ENCODE measurements around the gene DTNA.

- TF ChIP-seq SMC3 (conservative IDR thresholded peaks at IDR 0.05; ENCODE audit: poor library complexity) (no peak), CTCF (IDR thresholded peaks at IDR 0.05; ENCODE audit: poor library complexity, severe bottlenecking) (no peak), EZH2 (IDR thresholded peaks at IDR 0.05; ENCODE audit: borderline replicate concordance, insufficient read depth, low read length, poor library complexity, severe bottlenecking) (no peak), TAF1 (IDR thresholded peaks at IDR 0.05; ENCODE audit: low read depth) (no peak), MXI1 (conservative IDR thresholded peaks at IDR 0.05; ENCODE audit: poor library complexity, severe bottlenecking) (no peak)
Measured at GRCh38 chr18:34771958-34772357, 61.9 kb downstream of the DTNA start.
